Hepatocyte (in vitro differentiated cells): ENCODE measurements around the gene CNTNAP2.

Experiments used
- EZH2phosphoT487 ChIP-seq: fragments of 200-600 bp; sonication (generic); IDR thresholded peaks from one replicate; pipeline ENCODE4 v1.6.1; 2018; ENCODE audit warnings: antibody characterized with exemption, mild to moderate bottlenecking, low read depth, moderate library complexity; ENCODE audit not compliant: unreplicated experiment, severe bottlenecking
- TF ChIP-seq, protein P1 (sequence below): fragments of 200-600 bp; sonication (generic); IDR thresholded peaks from 2 replicates; pipeline ENCODE4 v1.5.1; 2016; ENCODE audit warnings: antibody characterized with exemption, mild to moderate bottlenecking; ENCODE audit not compliant: poor library complexity

DNA sequence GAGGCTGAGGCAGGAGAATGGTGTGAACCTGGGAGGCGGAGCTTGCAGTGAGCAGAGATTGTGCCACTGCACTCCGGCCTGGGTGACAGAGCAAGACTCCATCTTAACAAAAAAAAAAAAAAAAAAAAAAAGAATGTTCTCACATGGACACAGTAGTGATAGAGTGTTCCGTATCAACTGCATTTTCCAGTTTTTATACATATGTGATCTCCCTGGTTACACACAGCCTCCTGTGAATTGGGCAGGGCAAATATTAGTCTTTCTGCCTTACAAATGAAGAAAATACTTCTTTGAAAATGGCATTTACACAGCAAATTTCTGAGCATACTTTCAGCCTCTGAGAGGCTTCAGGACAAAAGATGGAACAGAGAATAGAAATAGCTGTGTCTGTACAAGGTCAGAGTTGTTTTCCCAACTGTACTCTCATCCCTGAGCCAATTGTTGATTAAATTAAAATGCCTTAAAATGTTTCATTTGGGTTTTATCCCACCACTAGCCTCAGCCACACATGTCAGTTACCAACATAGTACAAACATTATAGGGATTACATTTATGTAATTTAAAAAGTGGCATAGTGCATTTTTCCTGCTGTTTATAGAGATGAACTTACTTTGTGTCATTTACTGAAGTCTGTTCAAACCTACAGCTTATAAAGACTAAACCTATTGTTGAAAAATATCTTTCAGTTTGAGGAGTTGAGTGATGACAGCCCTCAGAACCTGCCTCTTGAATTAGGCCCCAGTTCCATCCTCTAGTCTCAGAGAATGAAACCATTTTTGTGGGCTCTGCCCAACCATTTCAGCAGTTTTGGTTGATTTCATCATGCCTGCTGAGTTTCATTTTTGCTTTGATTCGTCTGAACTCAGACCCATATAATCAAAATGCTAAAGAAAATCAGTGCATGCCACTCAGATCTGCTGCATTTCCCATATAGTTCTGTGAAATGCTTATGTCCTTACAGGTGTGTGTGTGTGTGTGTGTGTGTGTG, 1864.5 kb downstream of the CNTNAP2 start:
- TF ChIP-seq, protein P1, sequence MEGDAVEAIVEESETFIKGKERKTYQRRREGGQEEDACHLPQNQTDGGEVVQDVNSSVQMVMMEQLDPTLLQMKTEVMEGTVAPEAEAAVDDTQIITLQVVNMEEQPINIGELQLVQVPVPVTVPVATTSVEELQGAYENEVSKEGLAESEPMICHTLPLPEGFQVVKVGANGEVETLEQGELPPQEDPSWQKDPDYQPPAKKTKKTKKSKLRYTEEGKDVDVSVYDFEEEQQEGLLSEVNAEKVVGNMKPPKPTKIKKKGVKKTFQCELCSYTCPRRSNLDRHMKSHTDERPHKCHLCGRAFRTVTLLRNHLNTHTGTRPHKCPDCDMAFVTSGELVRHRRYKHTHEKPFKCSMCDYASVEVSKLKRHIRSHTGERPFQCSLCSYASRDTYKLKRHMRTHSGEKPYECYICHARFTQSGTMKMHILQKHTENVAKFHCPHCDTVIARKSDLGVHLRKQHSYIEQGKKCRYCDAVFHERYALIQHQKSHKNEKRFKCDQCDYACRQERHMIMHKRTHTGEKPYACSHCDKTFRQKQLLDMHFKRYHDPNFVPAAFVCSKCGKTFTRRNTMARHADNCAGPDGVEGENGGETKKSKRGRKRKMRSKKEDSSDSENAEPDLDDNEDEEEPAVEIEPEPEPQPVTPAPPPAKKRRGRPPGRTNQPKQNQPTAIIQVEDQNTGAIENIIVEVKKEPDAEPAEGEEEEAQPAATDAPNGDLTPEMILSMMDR: no peak
- no peak for TF ChIP-seq EZH2phosphoT487
